Central memory CD4-positive, alpha-beta T cell (primary cell): Measurements from ENCODE around the gene MCEE.
"Not testable (repeated sequence)": the region's sequence is repeated elsewhere in the genome, so short reads cannot be mapped to it uniquely, and the experiment has no call there.

ENCODE experiments used
- DNase-seq: peaks from one replicate; pipeline ENCODE4 v3.0.0; 2022
- total RNA-seq, 3 experiments: gene quantifications; one replicate each; lab custom pipeline; 2026; lab: John Stamatoyannopoulos, UW

MCEE gene
- 4.6 to 9.4 (median 7.5) reads per million in 3 experiments for total RNA-seq

DNA sequence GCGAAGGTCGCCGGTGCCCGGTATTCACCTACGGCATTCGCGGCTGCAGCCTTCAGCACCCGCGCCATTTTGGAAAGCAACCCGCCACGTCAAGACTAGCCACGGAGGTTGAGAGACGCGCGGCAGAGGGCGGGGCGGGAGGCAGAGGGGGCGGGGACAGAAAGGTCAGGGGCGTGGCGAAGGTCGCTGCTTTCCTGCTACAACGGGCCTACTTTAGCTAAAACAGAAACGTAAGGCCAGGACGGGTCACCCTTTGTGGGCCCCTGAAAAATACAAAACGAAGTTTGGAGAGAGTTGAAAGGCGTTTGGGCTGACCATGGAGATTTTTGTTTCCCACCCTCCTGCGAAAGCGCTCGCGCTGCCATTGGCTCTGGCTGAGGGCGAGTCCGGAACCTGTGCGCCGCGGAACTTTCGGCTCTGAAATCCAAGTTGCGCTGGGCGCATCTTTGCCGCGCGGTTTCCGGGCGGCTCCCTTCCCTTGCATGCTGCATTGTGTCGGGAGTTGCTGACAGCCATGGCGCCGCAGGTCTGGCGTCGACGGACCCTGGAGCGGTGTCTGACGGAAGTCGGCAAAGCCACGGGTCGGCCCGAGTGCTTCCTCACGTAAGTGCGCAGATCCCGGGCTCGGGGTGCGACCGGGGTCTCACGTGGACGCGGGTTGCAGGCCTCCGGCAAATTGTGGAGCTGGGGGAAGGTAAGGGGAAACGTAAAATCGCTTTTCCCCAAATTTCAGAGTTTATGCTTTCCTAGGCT lies at the start of gene MCEE, which contains the start of gene MPHOSPH10:
Gene MCEE, minus strand, starts transcription at position 78 of the 753 bp plus-strand sequence. Its CDS starts 10 bp downstream, at position 68.
Gene MPHOSPH10, plus strand, starts transcription at position 483 of the 753 bp plus-strand sequence. Its CDS starts 32 bp downstream, at position 515.
- peak; percentile 85 for DNase-seq

DNA sequence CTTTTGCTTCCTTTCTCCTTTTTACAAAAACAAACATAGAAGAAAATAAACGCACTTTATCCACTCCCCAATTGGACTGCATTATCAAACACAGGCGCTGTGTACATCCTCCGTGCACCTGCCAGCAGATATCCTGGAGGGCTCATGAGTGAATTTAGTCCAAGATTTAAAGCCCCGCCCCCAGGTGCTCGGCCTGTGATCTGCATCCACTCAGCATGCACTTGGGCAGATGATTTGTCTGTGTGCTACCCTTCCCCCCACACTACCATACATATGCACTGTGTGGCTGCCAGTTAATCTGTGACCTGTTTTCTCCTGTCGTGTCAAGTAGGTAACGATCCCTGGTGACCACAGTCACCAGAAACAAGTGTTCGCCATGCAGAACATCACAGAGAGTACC lies 48.8 kb upstream of the MCEE start:
- DNase-seq = not testable (repeated sequence)

DNA sequence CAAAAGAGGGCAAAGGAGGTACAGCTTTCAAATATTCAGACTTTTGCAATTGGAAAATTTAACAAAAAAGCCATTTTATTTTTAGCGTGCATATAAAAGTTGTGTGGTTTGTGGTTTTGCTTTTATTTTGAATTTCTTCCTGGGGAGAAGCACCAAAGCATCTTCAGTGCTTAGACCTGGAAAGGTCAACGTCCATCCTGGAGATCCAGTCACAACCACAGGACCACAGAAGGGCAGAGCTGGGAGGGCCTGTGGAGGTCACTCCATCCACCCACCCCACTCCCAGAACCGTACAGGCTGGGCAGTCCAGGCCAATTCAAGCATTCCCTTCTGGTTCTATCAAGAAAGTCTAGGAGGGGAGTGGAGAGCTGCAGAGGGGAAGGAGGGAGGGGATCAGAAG lies 44.2 kb upstream of the MCEE start:
- no peak for DNase-seq

DNA sequence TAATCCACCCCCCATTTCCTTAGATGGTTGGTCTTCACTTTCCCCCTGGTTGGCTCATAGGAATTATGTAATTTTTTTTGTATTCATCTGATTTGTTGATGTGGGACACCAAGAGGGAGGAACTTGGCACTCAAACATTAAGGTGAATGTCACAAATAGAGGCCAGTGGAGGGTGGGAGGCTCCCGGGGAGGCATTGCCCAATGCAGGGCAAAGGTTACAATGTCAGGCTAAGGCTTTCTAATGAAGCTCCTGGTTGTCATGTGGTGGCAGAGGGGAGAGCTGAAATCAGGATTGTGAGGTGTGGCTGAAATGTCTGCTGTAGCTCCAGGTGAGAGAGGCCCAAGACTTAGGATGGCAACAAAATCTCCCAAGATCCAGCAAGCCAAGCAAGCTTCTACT lies 43.1 kb upstream of the MCEE start:
- DNase-seq = no peak

DNA sequence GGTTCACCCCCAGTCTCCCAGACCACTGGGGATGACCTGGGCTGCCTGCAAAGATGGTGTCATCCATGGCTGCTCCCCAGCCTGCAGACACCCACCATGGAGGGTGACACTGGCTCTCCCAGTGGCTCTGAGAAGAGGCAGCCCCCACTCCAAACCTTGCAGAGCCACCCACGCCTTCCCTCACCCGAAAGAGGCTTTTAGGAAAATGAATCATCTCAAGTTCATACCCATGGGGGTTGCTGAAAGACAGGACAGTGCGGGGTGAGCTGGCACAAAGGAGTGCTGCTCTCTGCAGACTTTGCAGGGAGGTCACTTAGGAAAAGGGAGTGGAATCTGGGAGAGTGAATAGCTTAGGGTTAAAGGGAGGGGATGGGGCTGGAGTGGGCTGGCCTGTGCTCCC lies 36.8 kb upstream of the MCEE start:
- DNase-seq = no peak

DNA sequence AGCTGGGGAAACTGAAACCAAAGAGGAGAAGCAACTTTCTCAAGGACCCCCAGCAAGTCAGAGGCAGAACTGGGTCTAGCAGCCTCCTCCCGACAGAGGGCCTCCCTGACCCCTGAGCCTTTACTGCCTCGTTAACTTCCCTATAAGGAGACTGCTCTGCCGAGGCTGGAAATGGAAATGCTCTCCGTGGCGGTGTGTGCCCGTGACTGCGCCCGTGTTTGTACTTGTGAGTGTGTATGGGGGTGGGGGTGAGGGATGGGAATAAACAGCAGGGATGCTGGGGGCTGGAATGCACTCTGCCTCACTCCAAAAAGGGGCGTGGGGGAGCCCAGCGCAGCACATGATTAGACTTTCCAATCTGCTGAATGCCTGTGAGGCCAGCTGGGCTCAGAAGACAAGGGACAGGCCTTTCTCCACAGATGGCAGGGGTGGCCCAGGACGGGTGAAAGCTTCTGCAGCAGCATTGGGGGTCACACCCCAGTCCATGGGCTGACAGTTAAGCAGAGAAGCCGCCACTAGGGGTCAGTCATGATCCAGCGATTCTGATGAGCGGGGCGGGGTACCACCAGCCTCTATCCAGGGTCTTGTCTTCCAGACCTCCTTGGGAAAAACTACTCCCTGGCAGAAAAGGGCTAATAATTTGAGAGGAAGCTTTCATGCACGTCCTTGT lies 27.2 kb upstream of the MCEE start:
- peak; percentile 14 for DNase-seq

DNA sequence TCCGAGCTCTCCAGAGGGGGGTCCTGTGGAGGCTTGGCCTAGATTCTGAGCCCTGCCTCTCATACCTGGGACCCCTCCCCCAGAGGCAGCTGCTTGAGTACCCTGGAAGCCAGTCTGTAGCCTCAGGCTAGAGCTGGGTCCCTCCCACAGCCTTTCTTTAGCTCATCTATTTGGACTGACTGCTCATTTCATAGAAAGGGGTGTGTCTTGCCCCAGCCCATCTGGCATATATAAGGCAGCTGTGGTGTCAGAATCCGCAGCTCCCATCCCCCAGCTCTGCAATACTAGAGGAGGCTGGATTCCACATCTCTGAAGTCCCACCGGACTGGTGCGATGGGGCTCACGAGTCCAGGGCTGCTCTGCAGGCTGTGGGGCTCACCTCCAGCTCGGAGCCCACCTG lies 26.5 kb upstream of the MCEE start:
- no peak for DNase-seq

DNA sequence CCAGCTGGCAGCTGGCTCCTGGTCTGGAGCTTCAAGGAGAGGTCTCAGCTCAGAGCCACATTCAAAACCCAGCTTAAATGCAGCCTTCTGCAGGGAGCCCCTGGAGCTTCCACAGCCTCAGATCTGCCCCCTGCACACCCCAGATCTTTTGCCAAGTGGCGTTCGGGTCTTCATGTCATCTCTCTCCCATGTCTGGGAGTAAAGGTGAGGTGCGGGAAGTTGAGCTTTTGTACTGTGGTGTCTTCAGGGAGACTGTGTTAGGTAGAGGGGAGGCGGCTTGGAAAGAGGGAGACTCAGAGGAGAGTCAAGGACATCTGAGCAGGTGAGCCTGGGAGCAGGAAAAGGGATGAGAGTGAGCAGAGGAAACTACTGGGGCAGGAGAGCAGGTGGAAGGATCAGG lies 25.8 kb upstream of the MCEE start:
- no peak for DNase-seq

DNA sequence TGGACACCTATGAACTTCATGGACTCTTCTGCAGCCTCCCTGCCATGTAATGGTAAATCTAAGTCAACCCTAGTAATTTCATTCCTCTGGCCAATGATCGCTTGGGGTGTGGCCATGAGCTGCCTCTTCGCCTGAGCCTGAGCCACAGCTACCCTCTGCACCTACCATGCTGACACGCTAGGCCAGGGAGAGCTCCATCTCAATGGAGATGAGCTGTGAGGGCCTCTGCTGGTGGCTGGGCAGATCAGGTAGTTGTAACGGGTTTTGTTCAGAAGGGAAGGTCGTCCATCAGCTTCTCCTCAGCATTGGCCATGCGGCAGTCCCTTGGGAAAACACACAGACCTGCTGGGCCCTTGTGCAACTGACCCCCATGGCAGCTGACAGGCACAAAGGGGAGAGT lies 24.8 kb upstream of the MCEE start:
- no peak for DNase-seq

DNA sequence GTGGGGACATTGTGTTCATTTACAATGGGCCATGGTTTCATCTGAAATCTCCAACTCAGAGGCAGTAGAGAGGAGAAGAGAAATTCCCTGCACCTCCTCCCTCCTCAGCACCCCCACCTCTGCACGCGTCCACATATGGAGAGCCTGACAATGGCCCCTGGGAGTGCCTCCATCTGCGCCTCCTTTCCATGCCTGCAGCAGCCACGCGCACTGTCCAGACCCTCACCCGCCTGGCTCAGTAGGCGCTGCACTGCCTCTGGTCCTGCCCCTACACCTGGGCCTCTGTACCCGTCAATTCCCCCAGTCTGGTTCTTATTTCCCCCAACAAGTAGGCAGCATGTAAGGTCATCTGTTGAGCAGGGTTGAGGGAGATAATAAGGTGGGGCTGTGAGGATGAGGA lies 24.2 kb upstream of the MCEE start:
- DNase-seq = no peak

DNA sequence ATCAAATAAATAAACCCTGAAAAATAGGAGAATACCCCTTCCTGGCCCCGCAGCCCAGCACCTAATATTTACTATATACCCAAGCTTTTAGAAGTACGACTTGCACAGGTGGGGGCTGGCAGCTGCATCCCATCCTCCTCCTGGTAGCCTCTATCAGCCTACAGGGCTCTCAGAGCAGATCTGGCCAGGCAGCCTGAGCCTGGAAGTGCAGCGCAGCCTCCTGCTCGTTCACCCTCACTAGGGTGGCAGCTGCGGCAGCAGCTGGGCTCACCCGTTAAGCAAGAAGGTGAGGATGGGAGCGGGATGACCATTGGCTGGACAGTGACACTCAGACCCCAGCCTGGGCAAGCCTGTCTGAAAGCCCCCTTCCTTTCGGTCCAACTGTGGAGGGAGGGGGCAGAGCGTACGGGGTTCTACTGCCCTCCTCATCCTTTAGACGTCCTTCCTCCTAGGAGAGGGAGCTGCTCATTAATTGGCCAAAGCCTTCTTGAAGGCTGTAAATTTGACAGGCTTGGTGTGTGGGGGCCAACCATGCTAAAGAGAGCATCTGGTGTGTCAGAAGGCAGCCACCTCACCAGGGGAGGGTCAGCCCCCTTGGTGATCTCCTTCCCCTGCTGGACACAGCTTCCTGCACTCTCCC lies 23.7 kb upstream of the MCEE start:
- no peak for DNase-seq

DNA sequence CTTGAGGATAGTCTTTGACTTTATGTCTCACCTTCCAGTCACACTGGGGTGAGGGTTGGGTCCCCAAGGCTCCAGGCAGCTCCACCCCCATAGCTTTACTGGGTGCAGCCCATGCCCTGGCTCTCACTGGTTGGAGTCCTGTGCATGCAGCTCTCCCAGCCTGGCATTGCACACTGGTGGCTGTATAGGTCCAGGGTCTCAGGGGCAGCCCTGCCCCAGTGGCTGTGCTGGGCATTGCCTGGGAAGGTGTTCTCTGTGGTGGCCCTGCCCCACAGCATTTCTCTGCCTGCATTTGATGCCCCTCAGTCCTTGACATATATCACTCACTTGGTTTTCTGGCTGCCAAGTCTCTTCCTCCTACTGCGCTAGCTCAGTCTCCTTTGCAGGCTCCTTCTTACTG lies 21.6 kb upstream of the MCEE start:
- no peak for DNase-seq

DNA sequence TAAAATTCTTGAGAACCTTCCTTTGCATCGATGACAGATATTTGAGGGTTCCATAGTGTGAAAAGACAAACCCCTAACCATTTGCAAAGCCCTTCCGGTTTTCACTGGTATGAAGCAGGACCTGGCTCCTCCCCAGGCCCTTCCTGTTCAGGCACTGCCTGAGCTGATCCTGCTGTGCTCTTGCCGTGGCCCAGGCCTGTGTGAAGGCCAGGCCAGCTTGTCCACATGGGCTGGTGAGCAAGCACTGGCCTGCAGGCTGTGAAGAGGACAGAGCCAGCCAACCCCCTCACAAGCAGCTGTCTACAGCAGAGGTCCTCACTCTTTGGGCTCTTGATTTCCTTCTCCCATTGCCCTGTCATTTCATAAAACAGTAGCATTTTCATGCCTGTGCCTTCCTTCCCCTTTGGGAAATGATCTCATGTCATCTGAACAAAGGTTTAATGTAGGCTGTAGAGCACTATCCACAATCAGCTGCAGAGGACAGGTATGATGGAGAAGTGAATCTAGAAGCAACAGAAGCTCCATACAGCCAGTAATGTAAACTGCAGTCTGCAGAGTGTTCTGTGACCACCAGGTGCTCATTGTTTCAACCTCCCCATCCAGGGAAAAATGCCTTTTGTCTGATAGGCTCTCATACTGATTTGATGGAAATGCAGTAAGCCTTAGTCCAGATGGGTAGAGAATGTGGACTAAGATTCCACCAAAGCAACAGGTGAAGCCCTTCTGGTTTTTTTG lies 20.2 kb upstream of the MCEE start:
- DNase-seq = no peak

DNA sequence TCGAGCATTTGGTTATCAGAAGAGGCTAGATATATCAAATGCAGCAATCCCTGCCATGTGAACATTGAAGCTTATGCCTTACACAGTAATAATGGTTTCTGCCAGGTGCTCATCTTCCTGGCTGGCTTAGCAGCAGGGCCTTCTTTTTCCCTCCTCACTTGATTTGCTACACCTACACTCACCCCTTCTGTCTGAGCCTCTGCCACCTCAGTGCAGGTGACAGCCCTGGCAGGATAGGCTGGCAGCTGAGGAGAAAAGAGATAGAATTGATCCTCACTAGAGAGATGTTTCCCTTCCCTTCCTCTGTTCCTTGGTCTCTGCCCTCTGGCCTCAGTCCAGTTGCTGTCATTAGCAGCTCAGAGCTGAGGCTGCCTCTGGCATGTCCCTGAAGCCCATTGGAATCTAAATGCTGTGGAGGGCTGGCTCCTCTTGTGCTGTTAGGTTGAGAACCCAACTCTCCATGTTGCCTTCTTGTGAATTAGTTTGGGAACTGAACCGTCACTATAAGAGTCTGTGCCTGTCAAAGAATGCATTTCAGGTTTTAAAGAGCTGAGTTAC lies 18.6 kb upstream of the MCEE start:
- DNase-seq = no peak

DNA sequence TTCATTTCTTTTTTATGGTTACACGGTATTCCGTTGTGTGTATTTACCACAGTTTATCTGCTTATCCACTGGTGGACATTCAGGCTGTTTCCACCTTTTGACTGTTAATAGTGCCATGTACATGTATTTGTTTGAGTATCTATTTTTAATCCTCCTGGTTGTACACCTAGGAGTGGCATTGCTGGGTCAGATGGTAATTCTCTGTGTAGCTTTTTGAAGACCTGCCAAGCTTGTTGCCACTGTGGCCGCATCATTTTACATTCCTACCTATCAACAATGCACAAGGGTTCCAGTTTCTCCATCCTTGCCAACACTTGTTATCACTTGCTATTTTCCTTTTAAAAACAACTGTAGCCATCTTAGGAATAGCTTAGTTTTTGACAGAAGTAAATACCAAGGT lies 13.8 kb upstream of the MCEE start:
- no peak for DNase-seq

DNA sequence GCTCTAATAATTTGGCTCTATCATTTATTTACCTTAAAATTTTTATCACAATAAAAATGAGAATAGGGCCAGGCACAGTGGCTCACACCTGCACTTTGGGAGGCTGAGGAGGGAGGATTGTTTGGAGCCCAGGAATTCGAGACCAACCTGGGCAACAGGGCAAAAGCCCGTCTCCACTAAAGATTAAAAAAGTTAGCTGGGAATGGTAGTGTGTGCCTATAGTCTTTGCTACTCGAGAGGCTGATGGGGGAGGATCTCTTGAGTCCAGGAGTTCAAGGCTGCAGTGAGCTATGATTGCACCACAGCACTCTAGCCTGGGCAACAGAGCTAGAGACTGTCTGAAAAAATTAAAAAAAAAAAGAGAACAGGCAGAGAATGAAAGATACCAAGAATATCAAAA lies 6.1 kb upstream of the MCEE start:
- DNase-seq = no peak

DNA sequence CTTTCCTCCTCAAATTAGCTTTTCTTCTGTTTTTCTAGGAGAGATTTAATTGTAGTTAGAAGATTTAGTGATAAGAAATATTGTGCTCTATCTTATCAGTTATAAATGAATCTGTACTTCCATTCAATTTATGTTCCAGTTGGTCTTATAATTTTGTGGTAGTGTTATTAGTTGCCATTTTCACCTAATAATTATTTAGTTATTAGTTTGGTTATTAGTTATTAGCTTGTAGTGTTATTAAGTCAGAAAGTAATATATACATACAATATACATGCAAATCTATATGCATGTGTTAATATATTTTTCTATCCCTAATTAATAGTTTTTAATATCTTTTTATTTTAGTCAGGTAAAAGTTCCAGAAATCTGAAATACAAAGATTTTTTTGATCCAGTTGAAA lies 3.6 kb upstream of the MCEE start:
- no peak for DNase-seq

DNA sequence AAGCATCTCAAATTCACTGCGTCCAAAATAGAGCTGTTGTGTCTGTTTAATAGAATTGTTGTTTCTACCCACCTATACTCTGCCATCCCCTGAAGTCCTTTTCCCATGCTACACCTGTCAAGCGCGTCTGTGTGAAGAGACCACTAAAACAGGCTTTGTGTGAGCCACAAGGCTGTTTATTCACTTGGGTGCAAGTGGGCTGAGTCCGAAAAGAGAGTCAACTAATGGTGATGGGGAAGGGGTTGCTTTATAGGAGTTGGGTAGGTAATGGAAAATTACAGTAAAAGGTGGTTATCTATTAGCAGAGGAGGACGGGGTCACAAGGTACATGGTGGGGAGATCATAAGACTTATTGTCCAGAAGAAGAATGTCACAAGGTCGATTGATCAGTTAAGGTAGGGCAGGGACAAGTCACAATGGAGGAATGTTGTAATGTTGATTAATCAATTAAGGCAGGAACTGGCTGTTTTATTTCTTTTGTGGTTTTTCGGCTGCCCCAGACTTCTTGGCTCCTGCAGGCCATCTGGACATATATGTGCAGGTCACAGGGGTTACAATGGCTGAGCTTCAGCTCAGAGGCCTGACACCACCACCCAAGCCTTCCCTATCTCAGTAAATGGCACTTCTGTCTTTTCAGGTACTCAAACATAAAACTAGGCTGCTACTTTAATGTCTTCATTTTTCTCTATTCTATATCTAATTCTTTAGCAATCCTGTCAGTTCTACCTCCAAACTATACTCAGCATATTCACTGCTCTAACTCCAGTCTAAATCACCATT lies 1.5 kb upstream of the MCEE start:
- DNase-seq = not testable (repeated sequence)

DNA sequence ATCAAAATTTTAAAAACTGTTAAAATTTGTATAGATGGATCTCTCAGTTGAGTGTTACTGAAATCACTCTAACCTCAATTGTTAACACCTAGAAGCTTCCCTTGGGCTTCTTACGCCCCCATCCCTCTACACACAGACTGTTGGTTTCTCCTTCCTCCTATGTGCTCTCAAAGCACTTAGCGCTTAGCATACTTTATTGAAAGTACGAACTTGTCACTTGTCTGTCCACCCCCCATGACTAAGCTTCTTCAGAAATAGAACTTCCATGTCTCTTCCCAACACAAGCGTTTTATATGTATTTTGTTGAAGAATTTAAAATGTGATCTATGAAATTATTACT lies 846 bp upstream of the MCEE start:
- DNase-seq = no peak

DNA sequence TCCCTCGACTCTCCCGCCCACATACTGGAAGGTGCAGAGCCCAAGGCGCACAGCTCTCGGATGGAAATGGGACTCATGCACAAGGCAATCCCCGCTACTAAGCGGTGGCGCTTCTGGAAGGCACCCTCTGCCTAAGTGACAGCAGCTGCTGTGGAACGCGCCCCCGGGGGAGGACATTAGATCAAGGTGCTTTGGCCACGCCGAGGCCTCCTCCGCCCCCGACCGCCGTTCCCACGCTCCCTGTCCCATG lies 202 bp downstream of the MCEE start:
- DNase-seq = no peak

DNA sequence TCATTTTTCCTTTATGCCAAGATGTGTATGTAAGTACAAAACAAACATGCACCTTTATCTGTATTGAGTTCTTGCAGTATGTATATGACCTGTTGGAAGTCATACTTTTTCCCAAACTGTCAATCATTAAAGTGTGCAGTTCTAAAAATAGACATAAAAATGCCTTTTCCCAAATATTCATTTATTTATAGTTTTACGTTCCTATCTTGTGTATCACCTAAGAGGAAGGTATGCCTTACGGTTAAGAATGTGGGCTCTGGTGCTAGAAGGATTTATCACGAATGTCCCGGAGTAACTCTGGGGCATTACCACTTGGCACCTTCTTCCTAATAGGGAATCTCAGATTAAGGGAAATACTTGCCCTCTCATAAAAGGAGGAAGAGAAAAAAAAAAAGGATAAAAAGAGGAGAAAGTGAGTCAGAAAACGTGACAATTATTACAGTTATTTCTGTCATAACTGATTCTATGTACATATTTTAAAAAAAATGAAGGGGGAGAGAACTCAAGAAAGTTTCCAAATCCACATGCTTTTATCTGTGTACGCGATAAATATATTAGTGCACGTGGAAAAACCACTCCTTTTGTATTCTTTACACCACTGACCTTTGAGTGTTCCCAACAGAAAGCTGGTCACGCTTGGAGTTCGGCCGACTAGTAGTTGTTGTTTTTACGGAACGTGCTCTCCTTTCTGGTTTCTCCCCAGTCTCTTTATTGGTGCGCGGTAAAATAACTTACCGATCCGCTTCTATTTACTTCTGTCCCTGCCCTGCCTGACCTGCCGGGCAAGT lies 721 bp downstream of the MCEE start:
- DNase-seq = no peak

DNA sequence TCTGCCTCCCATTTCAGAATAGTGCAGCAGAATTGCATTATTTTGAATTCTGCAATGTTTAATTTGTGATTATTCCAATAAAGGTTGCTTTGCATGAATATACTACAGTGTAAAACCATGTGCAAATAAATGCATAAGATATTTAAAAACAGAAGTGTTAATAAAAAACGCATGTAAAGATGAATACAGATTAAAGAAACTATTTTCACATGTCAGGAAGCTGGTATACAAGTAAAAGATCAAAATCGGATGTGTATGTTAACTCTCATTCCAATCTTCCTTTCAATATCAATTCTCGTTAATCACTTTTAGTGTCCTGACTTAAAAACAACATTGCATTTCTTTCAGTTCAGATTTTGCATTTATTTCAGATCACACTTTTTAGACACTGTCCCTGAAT lies 3.1 kb downstream of the MCEE start:
- DNase-seq = no peak
